HG02884 (cell line): ENCODE measurements around the gene KHDC4.
"Not testable (repeated sequence)": the region's sequence is repeated elsewhere in the genome, so short reads cannot be mapped to it uniquely, and the experiment has no call there.

Experiments
- ATAC-seq: cut with Tn5 transposase; IDR thresholded peaks from one replicate; pipeline ENCODE4 v1.9.1; 2021; ENCODE audit warnings: mild to moderate bottlenecking, moderate library complexity; ENCODE audit not compliant: unreplicated experiment

Gene KHDC4

DNA sequence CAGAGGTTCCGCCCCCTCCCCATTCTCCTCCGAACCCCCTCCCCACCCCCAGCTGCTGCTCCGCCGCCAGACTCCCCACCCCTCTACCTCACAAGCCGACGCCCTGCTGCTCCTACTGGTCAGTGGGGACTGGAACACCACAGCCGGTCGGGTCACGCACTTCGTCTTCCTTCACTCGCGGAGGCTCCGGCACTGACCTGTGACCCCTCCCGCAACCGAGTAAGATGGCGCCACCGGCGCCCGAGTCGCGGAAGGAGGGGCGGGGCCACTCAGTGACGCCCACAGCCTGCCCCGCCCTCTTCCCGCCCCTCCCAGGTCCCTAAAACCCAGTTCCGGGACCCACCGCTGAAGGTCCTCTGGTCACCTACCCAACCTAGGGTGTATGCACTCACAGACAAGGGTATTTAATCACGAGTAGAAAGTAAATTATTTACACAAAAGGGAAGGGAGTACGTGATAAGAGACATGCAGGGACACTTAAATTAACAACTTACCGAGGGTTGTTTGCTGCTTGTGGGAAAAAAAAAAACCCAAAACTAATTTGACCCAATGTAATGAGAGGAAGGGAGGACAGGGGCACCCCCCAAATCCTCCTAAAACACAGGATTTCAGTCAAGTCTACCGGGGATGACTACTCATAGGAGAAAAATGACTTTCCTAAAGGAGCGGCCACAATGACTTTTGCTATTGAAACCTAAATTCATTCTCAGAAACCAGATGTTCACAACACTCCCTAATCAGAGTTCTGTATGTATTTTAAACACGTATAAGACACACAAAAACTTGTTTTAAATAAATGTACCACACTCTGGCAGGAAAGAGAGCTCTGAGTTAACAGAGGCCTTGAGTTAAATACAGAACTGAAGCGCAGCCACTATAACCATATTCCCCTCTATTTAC lies 22.8 kb downstream of the KHDC4 start, which contains the start of gene RIT1:
TSS of gene RIT1 (minus strand) at position 194 of the 900 bp plus-strand sequence. CDS start 588 bp downstream, outside the sequence.
- ATAC-seq: peak; percentile 70

DNA sequence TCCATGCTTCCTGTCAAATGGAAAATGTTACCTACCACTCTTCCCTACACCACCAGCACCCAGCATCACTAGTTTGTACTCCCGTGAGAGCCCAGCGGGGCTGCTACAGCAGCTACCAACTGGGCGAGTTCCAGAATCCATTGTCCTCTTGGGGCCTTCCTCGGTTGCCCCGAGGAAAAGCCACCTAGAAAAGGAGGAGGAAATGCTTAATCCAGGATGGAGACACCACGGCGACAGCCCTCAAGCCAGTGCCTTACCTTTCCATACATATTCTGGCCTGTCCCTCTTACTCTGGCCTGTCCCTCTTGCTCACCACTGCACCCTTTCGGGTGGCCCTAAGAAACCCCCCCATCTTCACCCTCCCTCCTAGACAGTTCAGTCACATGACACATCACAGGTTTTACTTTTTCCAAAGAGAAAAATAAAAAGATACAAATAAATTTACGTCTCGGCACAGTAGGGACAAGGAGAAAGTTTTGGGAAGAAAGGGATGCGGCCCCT lies 23.5 kb downstream of the KHDC4 start:
- ATAC-seq: peak; percentile 44

DNA sequence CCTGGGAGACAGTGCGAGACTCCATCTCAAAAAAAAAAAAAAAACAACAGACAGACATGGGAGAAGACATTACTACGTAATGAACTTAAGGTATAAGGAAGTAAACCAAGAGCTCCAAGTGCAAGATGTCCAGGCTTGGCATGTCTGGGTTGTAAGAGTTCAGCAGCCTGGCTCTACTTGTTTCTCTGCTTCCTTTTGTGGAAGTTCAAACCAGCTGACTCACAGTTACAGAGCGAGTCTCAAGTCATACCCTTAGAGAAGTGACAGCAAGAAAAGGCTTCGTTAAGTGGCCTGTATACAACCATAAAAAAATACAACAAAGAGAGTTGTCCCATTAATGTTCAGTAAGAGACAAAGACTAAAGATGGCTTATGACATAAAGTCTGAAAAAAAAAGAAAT lies 24.3 kb downstream of the KHDC4 start:
- ATAC-seq: no peak

GRCh38 chr1:155904261-155904660 lies 30.0 kb downstream of the KHDC4 start:
- no peak for ATAC-seq

GRCh38 chr1:155900161-155900560 lies 34.1 kb downstream of the KHDC4 start:
- ATAC-seq: no peak

DNA sequence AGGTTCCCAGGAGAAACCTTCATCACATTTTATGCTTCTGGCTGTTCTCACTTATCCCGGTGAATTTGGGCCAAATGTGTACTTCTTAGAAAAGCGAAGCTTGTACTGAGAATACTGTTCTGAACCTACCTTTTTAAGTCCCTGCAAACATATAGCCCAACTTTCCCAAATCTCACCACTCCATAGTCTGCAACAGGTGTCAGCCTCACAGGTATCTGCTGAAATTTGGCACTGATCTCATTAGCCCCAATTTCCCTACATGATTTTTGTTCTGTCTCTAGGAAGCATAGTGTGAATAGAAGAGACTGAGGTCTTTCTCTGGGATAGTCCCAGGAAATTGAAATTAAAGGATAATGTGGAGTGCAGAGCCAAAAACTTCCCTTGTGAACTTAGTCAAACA lies 34.5 kb downstream of the KHDC4 start:
- ATAC-seq: no peak

DNA sequence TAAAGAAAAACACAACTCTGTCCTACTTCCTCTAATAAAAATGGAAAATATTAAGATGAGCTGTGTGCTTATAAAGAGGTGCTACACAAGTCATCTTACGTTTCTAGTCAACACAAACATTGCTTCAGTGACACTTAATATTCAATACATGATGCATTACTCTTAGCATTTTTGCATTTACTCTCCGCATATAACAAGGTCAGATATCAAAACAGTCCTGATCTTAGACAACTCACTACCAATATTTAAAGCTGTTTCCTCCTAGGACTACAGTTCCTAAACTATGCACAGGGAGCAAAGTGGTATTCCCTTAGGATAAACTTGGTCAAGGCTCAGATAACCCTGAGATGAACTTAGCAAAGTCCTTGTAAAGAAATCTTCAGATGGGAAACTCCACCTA lies 35.3 kb downstream of the KHDC4 start:
- ATAC-seq: no peak

DNA sequence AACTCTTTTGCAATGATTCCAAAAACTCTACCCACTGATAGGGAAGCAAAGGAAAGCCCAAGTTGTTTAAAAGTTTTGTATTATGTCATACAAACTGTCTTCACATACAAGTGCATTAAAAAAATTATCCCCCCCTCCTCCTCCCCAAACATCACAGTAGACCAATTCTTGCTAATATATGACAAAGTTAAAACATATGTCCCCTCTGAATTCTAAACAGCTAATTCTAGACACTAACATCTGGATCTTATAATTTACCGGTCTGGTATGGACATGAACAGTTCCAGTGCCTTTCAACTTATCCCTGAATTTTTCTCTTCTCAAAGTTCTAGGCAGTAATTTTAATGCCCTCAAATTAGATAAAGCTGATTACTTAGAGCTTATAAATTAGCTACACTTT lies 36.5 kb downstream of the KHDC4 start:
- no peak for ATAC-seq

DNA sequence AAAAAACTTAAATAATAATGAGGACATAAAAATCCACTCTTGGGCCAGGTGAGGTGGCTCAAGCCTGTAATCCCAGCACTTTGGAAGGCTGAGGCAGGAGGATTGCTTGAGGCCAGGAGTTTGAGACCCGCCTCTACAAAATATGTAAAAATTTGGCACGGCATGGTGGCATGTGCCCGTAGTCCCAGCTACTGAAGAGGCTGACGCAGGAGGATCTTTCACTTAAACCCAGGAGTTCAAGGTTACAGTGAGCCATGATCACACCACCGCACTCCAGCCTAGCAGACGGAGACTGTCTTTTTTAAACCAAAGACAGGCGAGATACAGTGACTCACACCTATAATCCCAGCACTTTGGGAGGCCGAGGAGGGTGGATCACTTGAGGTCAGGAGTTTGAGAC lies 37.7 kb downstream of the KHDC4 start:
- not testable (repeated sequence) for ATAC-seq

GRCh38 chr1:155895617-155896016 lies 38.6 kb downstream of the KHDC4 start:
- not testable (repeated sequence) for ATAC-seq

DNA sequence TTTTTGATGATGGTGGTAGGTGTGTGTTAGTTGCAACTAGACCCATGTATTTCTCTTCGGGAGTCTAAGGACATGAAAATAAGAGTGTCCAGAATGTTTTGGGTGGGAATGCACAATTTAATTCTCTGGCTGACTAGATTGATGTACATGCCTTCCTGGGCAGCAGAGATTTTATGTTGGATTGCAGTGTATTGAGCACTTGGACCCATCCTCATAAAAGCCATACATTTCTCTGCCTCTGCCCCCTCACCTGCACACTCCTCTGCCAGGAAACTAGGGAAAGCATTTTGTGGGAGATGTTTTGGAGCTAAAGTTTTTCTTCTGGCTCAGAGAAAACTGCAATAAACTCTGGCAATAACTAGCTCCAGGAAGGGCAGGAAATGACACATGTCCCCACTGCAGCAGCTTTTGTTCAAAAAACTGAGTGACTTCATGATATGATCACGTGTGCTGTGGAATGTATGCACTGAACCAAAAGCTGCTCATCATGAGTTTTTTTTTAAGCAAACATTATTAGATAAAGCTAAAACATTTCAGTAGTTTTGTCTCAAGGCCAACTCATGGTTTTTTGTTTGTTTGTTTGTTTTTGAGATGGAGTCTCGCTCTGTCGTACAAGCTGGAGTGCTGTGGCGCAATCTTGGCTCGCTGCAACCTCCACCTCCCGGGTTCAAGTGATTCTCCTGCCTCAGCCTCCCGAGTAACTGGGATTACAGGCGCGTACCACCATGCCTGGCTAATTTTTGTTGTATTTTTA lies 40.6 kb downstream of the KHDC4 start:
- ATAC-seq: no peak

DNA sequence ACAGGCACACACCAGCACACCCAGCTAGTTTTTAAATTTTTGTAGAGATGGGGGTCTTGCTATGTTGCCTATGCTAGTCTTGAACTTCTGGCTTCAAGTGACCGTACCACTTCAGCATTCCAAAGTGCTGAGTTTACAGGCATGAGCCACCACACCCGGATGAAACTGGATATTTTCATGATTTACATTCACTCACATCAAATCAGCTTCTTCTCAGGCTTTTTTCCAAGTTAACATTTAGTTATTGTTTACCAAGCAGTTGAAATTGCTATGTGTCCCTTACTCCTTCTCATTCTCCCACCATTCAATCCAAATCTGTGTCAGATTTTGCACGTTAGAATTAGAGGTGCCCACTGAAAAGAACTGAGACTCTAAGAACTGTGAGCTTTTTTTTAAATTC lies 41.4 kb downstream of the KHDC4 start:
- no peak for ATAC-seq

GRCh38 chr1:155890251-155890650 lies 44.0 kb downstream of the KHDC4 start:
- ATAC-seq: no peak

DNA sequence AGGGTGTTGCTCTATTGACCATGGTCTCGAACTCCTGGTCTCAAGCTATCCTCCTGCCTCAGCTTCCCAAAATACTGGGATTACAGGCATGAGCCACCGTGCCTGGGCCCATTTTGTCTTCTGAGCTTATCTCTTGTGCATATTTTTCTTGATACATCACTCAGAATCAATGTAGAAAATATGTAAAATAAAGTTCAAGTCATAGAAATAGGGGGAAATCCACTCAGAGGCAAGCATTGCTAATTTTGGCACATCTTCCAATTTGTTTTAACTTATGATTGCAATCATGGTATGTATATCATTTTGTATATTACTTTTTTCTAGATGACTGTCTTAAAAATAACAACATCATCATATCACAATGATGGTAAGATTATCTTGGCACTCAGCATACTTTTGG lies 44.6 kb downstream of the KHDC4 start:
- no peak for ATAC-seq

DNA sequence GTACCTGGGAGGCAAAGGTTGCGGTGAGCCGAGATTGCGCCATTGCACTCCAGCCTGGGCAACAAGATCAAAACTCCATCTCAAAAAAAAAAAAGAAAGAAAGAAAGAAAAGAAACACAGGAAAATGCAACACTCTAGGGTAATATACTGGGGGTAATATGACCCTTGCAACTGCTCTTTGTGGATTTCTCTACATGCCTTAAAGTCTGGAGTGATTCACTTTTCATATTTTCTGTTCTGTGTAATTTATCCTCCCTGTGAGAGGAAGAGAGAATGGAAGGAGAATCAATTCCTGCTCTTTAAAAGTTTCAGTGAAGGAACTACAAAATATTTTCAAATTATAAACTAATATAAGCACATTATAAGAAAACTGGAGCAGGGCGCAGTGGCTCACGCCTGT lies 45.7 kb downstream of the KHDC4 start:
- no peak for ATAC-seq

DNA sequence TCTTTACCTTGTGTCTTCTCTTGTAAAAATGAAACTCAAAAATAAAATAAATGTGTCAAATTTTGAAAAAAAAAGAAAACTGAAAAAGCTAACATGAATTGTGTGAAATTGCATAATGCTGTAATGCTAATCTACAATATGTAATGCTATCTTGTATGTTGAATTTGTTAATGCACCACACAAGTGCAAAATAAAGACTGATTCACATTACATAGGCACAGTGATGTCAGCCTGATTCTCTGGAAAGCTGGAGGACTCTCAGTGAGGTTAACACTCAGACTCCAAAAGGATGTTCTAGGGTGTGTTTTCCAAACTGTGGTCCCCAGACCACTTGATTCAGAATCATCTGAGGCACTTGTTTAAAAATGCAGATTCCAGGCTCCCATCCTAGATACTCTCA lies 49.2 kb downstream of the KHDC4 start:
- no peak for ATAC-seq

DNA sequence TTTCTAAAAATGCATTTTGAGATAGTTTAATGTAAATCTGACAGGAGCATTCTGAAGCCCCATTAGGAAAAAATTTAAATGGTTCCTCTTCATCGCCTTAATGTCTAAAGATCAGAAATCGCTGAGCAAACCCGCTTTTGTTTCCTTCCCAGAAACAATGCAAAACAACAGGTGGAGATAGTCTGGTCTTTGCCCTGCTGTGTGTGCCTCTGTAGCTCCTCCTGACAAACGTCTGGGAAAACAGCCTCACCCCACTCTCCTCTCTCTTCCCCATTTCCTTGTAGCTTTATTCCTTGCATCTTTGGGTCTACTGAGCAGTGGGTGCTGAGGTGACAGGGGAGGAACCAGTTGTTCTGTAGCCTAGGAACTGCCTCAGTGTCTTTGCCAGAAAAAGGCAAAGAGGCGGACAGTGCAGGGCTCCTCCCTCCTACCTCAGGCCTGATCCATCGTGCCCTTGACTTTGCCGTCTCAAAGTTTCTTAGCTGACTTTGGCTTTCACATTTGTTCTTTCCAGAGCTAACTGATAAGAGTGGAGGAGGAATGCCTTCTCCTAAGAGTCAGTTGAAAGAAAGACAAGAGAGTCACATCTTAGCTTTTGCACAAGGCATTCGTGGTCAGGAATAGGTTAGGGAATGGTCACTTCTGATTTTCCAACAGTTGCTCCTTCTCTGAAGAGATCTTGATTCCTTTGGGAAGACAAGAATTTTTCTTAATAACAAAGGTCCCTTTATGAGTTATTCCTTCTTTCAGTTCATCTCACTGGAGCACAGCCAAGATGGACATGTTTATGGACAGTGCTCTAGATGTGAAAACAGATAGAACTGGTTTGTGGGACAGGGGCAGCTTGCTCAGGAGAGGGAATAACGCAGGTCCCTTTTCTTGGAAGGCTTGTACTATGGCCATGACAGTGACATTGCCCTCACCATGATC lies 49.9 kb downstream of the KHDC4 start:
- no peak for ATAC-seq

DNA sequence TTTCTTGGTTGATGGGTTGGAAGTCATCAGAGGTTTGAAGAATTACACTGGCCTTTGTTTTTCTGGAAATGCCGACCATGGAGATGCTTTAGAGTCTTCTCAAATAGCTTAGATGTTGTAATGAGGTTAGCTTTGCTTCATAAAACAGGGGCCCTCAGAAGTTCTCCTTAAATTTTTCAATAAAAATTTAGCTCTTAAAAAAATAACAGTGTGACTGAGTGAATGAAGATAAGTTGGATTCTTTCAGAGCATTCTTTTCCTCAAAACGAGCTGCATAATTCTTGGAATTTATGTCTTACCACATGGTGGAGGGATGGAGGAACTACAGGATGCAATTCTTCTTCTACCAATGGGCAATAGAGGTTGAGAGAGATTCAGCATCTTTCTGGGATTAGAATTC lies 51.4 kb downstream of the KHDC4 start:
- ATAC-seq: no peak

- ATAC-seq: no peak
Measured at GRCh38 chr1:155882235-155882634, 52.0 kb downstream of the KHDC4 start.

DNA sequence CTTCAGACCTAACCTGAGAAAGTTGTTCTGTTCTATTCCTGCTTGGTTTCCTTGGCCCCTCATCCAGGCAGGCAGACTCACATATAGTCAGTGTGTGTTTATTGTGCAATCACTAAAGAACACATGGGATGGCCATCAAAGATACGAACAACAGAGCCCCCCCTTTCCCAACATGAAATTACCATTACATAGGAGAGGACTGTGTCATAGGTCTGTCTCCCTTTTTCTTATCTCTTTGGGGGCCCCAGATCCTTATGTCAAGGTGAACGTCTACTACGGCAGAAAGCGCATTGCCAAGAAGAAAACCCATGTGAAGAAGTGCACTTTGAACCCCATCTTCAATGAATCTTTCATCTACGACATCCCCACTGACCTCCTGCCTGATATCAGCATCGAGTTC lies 53.3 kb downstream of the KHDC4 start:
- ATAC-seq: no peak

DNA sequence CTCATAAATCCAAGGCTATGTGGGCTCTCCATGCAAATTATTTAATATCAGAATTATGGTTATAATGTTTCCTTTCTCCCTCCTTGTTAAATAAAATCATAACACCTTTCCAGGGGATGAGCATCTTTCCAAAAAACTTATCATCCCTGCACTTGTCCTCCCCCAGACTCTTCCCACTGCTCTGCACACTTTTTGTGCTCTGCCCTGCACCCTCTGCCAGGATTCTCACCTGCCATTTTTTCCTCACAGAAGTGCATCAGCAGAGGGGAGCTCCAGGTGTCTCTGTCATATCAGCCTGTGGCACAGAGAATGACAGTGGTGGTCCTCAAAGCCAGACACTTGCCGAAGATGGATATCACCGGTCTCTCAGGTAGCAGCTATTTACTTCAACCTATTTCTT lies 54.0 kb downstream of the KHDC4 start:
- ATAC-seq: no peak
